Hematopoietic multipotent progenitor cell treated with erythropoietin and hydrocortisone succinate and interleukin-3 and kit ligand, for 4 days (in vitro differentiated cells): ENCODE data around the gene PLK4.
"Not testable (repeated sequence)": the region's sequence is repeated elsewhere in the genome, so short reads cannot be mapped to it uniquely, and the experiment has no call there.

ENCODE experiments used
- DNase-seq: peaks from one replicate; pipeline ENCODE4 v3.0.0-alpha.2; 2015

Gene PLK4

GRCh38 chr4:127916512-127916911 lies 35.8 kb downstream of the PLK4 start:
- no peak for DNase-seq

- no peak for DNase-seq
These were observed 36.5 kb downstream of the PLK4 start for GRCh38 chr4:127917151-127917550.

- no peak for DNase-seq
These were observed 39.8 kb downstream of the PLK4 start for GRCh38 chr4:127920521-127920920.

- DNase-seq = no peak
These were observed 41.5 kb downstream of the PLK4 start for GRCh38 chr4:127922226-127922625.

- not testable (repeated sequence) for DNase-seq
These were observed 45.0 kb downstream of the PLK4 start for GRCh38 chr4:127925720-127926119.

GRCh38 chr4:127930175-127930574 lies 49.5 kb downstream of the PLK4 start:
- DNase-seq = no peak

- not testable (repeated sequence) for DNase-seq
These were observed 51.1 kb downstream of the PLK4 start for GRCh38 chr4:127931836-127932235.

GRCh38 chr4:127936974-127937373 lies 56.3 kb downstream of the PLK4 start:
- no peak for DNase-seq
